NCI-H187 (cell line): ENCODE measurements around the gene GSTK1.
"Not testable (repeated sequence)": the region's sequence is repeated elsewhere in the genome, so short reads cannot be mapped to it uniquely, and the experiment has no call there.

Experiments used
- DNase-seq, 2 experiments: peaks; one replicate each; lab custom pipeline; 2025; lab: John Stamatoyannopoulos, UW

GSTK1 gene

GRCh38 chr7:143272871-143273270, 9.6 kb downstream of the GSTK1 start:
- DNase-seq: no peak

DNA sequence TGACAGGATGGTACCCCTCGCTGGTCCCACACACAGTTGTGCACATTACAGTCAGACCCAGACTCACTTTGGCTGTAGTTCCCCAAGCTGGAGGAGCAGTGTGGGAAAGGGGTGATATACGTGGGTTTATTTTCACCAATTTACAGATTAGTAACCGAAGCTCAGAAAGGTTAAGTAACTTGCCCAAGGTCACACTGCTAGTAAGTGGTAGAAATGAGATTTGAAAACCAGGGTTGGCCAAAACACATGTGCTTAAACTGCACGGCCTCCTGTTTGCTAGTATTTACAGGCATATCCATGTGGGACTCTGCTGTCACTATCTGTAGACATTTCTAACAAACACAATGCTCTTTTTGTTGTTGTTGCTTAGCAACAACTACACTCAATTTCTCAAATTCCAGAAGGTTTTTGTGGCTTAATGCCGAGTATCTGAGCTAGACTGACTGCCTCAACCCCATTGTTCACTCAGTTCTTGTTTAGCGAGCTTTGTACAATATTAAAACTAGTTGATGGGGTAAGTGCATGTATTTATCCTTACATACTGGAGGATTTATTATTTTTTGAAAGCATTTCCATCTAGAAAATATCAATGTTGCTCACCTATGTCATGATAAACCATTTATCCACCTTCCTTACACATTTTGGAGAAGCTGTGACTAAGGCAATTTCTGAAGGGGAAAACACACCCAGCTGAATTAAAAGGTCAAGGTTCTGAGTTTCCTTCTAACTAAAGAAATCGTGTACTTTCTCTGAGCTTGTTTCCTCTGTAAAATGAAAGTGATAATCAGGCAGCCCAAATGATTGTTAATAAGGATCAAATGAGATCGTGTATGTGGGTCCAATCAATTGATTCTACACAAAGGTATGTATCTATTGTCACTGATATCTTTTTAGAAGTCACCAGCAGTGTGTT, 16.2 kb downstream of the GSTK1 start:
- DNase-seq: no peak

- DNase-seq: no peak
Measured at GRCh38 chr7:143280160-143280559, 16.9 kb downstream of the GSTK1 start.

DNA sequence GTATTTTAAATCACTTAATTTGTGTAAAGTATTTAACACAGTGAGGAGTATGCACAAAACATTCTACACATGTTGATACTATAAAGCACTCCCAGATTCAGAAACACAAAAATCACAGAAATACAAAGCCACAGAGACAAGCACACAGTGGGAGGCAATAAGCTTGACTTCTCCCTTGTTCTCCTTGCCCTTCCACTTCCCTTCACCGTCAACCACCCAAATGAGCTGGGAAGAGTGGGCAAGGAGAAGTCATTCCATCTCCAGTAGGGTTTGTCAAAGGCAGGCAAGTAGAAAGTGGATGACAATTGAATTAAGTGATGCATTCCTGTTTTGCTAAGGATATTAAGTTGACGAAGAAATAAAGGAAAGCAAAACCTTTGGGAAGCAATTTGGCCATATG, 17.3 kb downstream of the GSTK1 start:
- DNase-seq: no peak

DNA sequence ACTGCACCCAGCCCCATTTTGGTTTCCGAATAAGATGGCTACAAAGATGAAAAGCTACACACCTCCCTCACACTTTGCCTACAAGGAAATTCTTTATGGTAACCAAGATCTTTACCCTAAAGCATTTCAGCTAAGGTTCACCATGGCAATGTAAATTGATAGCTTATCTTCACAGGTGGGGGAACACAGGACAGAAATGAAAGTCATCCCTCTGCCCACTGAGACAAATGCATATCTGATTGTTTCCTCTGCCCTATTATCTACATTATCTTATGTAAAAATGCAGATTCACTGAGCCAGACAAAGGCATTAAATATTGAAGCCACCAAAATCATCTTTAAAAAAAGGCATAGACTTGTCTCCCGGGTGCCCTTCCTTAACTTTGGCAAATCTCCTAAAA, 18.3 kb downstream of the GSTK1 start:
- DNase-seq: no peak

GRCh38 chr7:143282124-143282523, 18.9 kb downstream of the GSTK1 start:
- no peak for DNase-seq

GRCh38 chr7:143283381-143283780, 20.1 kb downstream of the GSTK1 start:
- no peak for DNase-seq

DNA sequence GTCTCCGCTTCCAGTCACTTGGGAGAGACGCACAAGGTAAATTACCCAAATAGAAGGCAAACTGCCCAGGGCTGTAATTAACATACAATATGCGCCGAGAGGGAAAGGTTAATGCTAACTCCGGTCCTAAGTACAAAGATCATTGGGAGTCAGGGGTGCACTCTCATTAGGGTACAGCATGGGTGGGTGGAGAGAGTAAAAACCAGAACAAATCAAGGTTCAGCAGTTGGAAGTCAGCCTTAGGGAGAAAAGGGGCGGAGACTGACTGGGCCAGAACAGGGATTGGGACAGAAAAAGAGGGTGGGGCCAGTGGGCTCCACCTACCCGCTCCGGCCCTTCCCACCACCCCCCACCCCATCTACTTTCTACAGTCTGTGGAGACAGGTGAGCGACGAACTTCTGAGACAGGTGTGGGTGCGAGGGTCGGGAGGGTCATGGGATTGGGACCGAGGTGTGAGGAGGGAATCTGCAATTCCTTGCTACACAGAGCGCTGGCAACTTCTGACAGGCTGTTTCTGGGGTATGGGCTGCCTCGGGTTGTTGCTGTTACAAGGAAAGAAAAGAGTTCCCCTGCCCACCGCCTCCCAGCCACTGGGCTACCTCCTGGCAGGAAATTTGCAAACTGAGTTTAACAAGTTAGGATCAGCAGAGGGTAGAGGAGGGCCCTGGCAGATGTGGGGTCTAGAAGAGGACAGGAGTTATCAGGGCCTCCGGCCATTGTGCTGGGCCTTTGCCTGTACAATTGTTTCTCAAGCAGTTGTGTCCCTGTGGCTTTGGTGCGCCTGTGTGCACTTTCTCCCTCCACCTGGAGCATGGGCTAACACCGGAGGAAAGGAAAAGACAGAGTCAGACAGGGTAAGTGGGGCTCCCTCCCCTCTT, 21.6 kb downstream of the GSTK1 start, which contains the start of gene TMEM139:
Gene TMEM139 (plus strand): TSS at position 368 of the 879 bp plus-strand sequence. CDS start 1,000 bp downstream, outside the sequence.
- no peak for DNase-seq

GRCh38 chr7:143285470-143285778, 22.2 kb downstream of the GSTK1 start:
- no peak for DNase-seq

- no peak for DNase-seq
Measured at GRCh38 chr7:143285806-143286521, 22.7 kb downstream of the GSTK1 start.

DNA sequence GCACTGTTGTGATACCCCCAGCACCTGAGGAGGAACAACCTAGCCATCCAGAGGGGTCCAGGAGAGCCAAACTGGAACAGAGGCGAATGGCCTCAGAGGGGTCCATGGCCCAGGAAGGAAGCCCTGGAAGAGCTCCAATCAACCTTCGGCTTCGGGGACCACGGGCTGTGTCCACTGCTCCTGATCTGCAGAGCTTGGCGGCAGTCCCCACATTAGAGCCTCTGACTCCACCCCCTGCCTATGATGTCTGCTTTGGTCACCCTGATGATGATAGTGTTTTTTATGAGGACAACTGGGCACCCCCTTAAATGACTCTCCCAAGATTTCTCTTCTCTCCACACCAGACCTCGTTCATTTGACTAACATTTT, 23.3 kb downstream of the GSTK1 start:
- DNase-seq: no peak

- DNase-seq: no peak
Measured at GRCh38 chr7:143287339-143287934, 24.2 kb downstream of the GSTK1 start.

DNA sequence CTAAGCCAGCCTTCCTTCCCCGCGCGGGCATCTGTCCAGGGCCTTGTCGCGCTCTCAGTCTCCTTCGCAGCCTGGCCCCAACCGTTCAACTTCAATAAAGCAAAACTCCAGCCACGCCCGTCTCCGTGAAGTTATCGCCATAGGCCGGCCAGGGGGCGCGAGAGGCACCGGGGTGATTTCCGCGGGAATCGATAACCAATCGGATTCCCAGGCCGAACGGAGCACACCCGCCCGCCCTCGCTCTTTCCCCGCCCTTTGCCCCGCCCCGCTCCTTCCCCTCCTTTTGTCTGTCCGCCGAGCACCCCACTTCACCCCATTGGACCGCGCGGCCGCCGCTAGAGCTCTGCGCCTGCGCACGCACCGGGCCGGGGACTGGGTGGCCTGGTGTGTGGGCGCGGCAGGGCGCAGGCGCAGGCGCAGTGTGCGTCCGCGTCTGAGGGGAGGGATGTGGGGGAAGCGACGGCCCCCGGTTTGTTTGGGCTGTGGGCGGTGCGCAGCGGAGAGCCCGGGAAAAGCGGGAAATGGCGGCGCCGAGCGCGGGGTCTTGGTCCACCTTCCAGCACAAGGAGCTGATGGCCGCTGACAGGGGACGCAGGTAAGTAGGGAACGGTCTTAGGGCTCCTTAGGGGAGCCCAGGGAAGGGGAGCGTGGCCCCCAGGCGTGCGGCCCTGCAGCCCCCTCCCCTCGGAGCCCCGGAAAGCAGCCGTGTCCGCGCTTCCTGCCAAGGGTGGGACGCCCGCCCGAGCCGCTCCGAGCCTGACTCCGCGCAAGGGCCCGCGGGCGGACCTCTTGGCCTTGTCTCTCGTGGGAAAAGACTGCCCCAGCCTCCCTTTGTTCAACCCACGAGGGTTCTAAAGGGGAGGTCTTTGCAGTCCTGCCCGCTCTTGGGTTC, 24.9 kb downstream of the GSTK1 start, which contains the start of gene CASP2:
Gene CASP2 (plus strand): TSS at position 417 of the 892 bp plus-strand sequence. CDS start 105 bp downstream, at position 522.
- DNase-seq: peak; percentile 95 to 96

DNA sequence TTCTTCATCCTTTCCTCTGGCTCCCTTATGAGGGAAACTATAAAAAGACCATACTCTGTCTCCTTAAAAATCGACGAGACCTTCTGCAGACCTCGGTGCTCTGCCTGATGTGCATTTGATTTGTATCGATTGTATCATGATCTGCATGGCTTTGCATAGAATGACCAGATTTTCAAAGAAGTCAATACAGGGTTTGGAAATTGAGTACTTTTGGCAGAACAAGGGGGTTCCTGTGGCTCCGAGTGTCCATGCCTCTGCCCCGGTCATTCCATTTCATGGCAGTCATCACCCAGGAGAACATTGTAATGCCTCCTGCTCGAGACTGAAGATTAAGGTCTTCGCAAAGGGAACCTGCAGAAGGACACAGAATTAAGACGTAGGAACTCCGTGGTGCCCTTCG, 25.6 kb downstream of the GSTK1 start:
- peak in 1 of 2 experiments; percentile 56 for DNase-seq

- DNase-seq: no peak
Measured at GRCh38 chr7:143289421-143289820, 26.2 kb downstream of the GSTK1 start.

GRCh38 chr7:143289888-143290287, 26.6 kb downstream of the GSTK1 start:
- not testable (repeated sequence) for DNase-seq

GRCh38 chr7:143290293-143290692, 27.1 kb downstream of the GSTK1 start:
- no peak for DNase-seq

DNA sequence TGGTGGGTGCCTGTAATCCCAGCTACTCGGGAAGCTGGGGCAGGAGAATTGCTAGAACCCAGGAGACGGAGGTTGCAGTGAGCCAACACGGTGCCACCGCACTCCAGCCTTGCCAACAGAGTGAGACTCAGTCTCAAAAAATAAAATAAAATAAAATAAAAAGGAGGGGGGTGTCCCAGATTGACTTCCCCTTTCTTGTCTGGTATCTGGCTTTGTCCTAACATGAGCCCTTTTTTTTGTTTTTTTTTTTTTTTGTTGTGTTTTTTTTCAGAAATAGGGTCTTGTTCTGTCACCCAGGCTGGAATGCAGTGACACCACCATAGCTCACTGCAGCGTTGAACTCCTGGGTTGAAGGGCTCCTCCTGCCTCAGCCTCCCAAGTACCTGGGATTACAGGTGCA, 29.6 kb downstream of the GSTK1 start:
- DNase-seq: no peak

GRCh38 chr7:143295870-143296269, 32.6 kb downstream of the GSTK1 start:
- no peak for DNase-seq

DNA sequence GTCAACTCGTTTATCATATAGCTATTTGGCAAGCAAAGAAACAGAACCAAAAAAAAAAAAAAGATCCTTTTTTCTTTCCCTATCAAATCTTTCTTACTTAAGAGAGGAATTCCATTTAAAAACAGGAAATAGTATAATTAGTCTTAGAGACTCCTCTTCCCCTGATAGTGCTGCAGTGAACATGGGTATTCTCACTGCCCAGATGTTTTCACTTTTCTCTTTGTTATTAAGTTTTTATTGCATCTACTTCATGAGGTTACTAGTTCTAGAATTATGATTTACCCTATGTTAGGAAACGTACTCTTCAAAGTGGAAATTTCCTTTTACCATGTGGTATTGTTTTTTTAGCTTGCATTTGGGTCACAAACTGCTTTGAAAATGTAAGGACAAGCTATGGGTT, 33.4 kb downstream of the GSTK1 start:
- no peak for DNase-seq

DNA sequence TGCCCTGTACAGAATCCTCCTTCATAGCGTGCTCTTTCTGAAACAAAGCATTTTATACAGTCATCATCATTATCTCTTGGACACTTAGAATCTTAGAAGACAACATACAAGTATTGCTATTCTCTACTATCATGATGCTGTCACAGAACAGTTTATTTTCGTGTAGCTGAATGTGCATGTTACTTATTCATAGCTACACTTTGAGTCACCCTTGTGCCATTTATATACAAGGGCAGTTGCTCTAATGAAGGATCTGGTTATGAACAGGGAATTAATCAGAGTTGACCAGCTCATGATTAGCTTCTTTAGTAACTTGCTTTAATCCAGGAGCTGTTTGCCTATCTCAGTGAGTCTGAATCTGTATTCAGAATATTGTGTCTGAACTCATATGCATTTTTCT, 36.1 kb downstream of the GSTK1 start:
- no peak for DNase-seq
